ENCODE results near the gene MYOCD.

DNA sequence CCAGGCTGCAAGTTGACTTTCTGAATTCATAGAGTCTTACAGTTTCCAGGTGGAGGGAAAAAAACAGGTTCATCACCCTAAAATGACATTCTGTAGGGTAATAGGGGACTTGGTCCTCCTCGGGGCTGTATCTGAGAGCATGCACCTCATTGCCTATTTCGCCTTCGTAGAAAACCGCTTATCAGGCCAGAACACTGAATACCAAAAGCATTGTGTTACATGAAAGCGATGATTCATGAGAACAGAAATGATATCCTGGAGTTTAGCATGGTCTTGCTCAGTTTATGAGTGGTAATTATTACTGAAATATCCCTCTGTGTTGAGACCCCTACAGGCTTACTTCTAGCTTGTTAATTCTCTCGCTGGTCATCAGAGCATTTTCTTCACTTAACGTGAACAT is 62.2 kb downstream of the MYOCD start:
- TF ChIP-seq, protein P1, sequence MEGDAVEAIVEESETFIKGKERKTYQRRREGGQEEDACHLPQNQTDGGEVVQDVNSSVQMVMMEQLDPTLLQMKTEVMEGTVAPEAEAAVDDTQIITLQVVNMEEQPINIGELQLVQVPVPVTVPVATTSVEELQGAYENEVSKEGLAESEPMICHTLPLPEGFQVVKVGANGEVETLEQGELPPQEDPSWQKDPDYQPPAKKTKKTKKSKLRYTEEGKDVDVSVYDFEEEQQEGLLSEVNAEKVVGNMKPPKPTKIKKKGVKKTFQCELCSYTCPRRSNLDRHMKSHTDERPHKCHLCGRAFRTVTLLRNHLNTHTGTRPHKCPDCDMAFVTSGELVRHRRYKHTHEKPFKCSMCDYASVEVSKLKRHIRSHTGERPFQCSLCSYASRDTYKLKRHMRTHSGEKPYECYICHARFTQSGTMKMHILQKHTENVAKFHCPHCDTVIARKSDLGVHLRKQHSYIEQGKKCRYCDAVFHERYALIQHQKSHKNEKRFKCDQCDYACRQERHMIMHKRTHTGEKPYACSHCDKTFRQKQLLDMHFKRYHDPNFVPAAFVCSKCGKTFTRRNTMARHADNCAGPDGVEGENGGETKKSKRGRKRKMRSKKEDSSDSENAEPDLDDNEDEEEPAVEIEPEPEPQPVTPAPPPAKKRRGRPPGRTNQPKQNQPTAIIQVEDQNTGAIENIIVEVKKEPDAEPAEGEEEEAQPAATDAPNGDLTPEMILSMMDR (IDR thresholded peaks at IDR 0.05; ENCODE audit: poor library complexity): no peak
- no peak for TF ChIP-seq EZH2phosphoT487 (IDR thresholded peaks at IDR 0.05; ENCODE audit: low read depth, severe bottlenecking, unreplicated experiment)
- no peak for TF ChIP-seq EZH2 (IDR thresholded peaks at IDR 0.05; ENCODE audit: borderline replicate concordance)
